Lower lobe of right lung (tissue), 2 donors: ENCODE data around the gene SDR9C7. TPM values are rescaled to one million over a fixed set of nuclear protein-coding genes. Genes with fewer than 3 reads are reported as not detected.
"Not testable (repeated sequence)": the region's sequence is repeated elsewhere in the genome, so short reads cannot be mapped to it uniquely, and the experiment has no call there.

ENCODE experiments used
- ATAC-seq, 2 donors: fragments of 200-7000 bp; cut with Tn5 transposase; one replicate each; pipeline ENCODE4 v1.9.1; 2020 to 2022; ENCODE audit warnings: mild to moderate bottlenecking in 2 of 2, moderate library complexity in 2 of 2
- DNase-seq: peaks from one replicate; pipeline ENCODE4 v3.0.0-alpha.2; 2020
- H3K27ac ChIP-seq: fragments of 200-600 bp; one replicate; pipeline ENCODE4 v1.8.0; 2022
- H3K27me3 ChIP-seq: fragments of 200-600 bp; one replicate; pipeline ENCODE4 v1.8.0; 2022; ENCODE audit warnings: low read depth
- H3K36me3 ChIP-seq: fragments of 200-600 bp; one replicate; pipeline ENCODE4 v1.8.0; 2022; ENCODE audit warnings: mild to moderate bottlenecking
- H3K4me1 ChIP-seq: fragments of 200-600 bp; one replicate; pipeline ENCODE4 v1.8.0; 2022
- H3K4me3 ChIP-seq: fragments of 200-600 bp; one replicate; pipeline ENCODE4 v1.8.0; 2022; ENCODE audit warnings: mild to moderate bottlenecking
- H3K9me3 ChIP-seq: fragments of 200-600 bp; one replicate; pipeline ENCODE4 v1.8.0; 2022
- intact Hi-C: fragments of 100-400 bp; cut with DNase I; formaldehyde crosslinking; loops from one replicate; pipeline ENCODE4 v1.11.0; 2022
- long read RNA-seq: library from polyadenylated mRNA; unstranded; transcript quantifications from one replicate; pipeline ENCODE4 v2.0.0, GENCODE V29; 2021
- total RNA-seq: library from RNA; stranded (reverse); fragmentation: NEBNext Ultra II Directional; extraction: Animal tissue kit (Norgen Biotek cat#: 25700); gene quantifications from one replicate; pipeline ENCODE4 v1.2.1, GENCODE V29; 2021
- TF ChIP-seq, protein P1 (sequence below): fragments of 200-600 bp; IDR thresholded peaks from one replicate; pipeline ENCODE4 v1.8.0; 2022; ENCODE audit warnings: antibody characterized with exemption, mild to moderate bottlenecking
- donor health status: DM: no; HTN: yes; CAD: no; lungs with severe emphysema.

The SDR9C7 gene
- not detected for total RNA-seq
- long read RNA-seq, result 0 reads

DNA sequence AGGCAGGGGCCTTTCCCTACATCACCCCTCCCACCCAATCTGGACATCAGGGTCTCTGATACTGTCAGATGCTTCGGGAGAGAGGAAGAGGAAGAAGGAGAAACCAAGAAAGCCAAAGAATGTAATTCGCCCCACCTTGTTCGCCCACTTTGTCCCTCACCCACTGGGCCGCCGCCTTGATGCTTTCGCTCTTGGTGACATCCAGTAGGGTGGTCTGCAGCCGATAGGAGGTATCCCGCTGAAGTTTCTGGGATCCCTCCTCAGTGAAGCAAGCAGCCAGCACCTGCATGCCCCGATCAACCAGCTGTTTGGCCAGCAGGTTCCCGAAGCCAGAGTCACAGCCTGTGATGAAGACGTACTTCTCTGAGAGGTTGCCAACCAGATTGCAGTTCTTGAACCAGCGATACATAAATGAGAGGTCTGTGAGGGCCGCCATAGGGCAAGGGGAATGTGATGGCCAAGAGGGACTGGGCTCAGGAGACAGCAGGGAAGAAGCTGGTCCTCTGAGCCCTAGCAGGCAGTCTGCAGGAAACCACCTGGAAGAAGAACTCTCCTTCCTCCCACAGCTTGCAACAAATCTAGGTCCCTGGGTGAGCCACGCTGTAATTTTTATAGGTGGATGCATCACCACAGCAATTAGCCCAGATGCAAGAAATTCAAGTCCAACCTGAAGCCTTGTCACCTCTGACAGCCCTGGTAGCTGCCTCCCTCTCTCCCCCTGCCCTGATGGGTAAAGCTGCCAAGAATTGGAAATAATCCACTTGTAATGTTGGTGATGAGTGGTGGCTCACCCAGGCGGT lies at the start of gene SDR9C7:
TSS of gene SDR9C7 (minus strand) at position 583 of the 800 bp plus-strand sequence. CDS start at position 436, 147 bp downstream.
- Histone ChIP-seq H3K4me3 (no peak within 1 kb of the TSS), H3K27me3 (no peaks in the 10 kb centered on the region), H3K4me1 (peaks cover 19% of the 10 kb centered on the region), H3K9me3 (no peaks in the 10 kb centered on the region), H3K27ac (no peak within 1 kb of the TSS), H3K36me3 (no peaks in the 10 kb centered on the region)
- ATAC-seq, result no peak
- intact Hi-C loops, result no loop called here
- no peak for DNase-seq
- TF ChIP-seq, protein P1, sequence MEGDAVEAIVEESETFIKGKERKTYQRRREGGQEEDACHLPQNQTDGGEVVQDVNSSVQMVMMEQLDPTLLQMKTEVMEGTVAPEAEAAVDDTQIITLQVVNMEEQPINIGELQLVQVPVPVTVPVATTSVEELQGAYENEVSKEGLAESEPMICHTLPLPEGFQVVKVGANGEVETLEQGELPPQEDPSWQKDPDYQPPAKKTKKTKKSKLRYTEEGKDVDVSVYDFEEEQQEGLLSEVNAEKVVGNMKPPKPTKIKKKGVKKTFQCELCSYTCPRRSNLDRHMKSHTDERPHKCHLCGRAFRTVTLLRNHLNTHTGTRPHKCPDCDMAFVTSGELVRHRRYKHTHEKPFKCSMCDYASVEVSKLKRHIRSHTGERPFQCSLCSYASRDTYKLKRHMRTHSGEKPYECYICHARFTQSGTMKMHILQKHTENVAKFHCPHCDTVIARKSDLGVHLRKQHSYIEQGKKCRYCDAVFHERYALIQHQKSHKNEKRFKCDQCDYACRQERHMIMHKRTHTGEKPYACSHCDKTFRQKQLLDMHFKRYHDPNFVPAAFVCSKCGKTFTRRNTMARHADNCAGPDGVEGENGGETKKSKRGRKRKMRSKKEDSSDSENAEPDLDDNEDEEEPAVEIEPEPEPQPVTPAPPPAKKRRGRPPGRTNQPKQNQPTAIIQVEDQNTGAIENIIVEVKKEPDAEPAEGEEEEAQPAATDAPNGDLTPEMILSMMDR, result no peak

DNA sequence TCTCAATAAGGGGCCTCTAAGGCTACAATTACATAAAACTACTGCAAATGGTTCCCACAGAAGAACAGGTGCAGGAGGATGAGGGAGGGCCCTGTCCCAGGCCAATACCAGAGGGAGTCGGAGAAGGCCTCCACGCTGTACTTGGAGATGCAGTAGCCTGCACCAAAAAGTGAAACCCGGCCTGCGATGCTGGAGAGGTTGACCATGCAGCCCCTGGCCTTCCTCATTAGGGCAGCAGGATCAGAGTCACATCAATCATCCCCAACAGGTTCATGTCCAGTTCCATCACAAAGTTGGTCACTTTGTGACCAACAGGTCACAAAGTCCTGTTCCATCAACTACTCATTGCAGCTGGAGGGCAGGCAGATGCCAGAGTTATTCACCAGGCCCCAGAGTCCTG lies 49.2 kb upstream of the SDR9C7 start:
- intact Hi-C loops, result no loop called here
- no peak for ATAC-seq
- Histone ChIP-seq H3K27me3 (no peaks in the 10 kb centered on the region), H3K4me1 (peaks cover 18% of the 10 kb centered on the region), H3K9me3 (no peaks in the 10 kb centered on the region), H3K4me3 (no peak overlapping the region), H3K36me3 (no peaks in the 10 kb centered on the region), H3K27ac (no peak overlapping the region)
- TF ChIP-seq, protein P1, result no peak
- no peak for DNase-seq

DNA sequence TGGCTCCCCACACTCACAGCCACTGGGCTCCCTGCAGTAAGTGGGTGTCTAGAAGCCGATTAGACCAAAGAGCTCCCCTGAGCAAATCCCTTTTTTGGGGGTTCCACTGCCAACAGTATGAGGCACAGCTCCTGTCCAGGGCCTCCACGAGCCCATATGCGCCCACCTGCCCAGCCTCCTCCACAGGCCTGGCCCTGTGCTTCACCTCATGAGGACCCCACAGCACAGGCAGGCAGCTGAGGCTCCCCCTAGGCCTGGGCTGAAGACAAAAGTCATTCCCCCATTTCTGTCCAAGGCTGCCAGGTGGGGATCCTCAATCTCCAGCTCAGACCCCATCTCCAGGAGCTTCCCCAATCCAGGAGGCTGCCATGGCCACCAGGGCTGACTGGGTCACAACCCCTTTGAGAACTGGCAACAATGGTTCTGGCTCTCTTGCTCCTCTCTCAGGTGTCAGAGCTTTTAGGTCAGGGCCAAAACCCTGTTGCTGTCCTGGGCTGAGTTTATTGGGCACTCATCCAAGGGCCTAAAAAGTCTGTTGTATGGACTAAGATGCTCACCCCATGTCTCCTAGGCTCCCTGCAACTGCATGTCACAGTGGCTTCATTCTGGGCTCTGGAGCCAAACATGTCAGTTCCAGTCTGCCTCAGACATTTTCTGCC lies 48.5 kb upstream of the SDR9C7 start:
- H3K4me3 ChIP-seq, intact Hi-C loops, H3K27ac ChIP-seq, ATAC-seq, DNase-seq, H3K9me3 ChIP-seq, H3K36me3 ChIP-seq, H3K27me3 ChIP-seq: not testable (repeated sequence)
- peaks cover 11% of the 10 kb centered on the region for H3K4me1 ChIP-seq

DNA sequence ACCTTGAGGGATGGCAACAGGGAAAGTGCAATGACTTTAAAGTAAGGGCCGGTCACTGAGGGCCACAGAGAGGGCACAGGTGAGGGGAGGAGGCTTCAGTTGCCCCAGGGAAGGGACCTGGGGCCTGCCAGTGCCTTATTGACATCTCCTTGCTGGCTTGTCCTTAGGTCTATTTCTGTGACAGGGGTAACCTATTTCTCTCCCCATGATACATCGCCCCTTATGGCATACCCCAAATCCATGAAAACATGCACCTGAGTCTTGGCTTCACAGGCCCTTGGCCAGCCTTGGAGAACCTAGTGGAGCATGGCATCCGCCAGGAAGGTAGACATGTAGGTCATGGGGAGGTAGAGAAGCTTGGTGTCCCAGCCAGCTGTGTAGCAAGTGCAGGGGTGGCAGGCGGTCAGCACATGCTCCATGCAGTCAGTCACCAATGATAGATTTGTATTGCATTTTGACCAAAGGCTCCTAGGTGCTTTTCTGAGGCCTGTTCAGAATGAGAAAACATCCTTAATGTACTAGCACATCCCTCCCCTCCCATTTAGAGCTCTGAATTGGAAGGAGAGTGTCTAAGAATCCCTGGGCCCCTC lies 46.8 kb upstream of the SDR9C7 start:
- no peaks in the 10 kb centered on the region for H3K9me3 ChIP-seq
- no peak overlapping the region for H3K4me3 ChIP-seq
- TF ChIP-seq, protein P1, result no peak
- H3K27ac ChIP-seq, result no peak overlapping the region
- no peaks in the 10 kb centered on the region for H3K4me1 ChIP-seq
- ATAC-seq (no peak), DNase-seq (no peak)
- no peaks in the 10 kb centered on the region for H3K36me3 ChIP-seq
- H3K27me3 ChIP-seq, result no peaks in the 10 kb centered on the region
- intact Hi-C loops, result no loop called here

DNA sequence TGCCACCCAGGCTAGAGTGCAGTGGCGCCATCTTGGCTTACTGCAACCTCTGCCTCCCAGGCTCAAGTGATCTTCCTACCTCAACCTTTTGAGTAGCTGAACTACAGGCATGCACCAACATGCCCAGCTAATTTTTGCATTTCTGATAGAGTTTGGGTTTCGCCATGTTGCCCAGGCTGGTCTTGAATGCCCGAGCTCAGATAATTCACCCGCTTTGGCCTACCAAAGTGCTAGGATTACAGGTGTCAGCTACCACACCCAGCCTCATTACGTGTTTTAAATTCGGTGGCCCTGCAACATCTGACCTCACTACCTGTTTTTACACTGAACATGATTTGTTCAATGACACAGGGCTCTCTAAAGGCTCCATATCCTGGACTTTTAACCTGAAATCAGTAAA lies 46.1 kb upstream of the SDR9C7 start:
- Histone ChIP-seq H3K27ac (no peak overlapping the region), H3K9me3 (no peaks in the 10 kb centered on the region), H3K27me3 (no peaks in the 10 kb centered on the region), H3K4me1 (no peaks in the 10 kb centered on the region), H3K4me3 (no peak overlapping the region), H3K36me3 (no peaks in the 10 kb centered on the region)
- ATAC-seq, result no peak
- no peak for DNase-seq
- TF ChIP-seq, protein P1, result no peak
- intact Hi-C loops, result no loop called here

DNA sequence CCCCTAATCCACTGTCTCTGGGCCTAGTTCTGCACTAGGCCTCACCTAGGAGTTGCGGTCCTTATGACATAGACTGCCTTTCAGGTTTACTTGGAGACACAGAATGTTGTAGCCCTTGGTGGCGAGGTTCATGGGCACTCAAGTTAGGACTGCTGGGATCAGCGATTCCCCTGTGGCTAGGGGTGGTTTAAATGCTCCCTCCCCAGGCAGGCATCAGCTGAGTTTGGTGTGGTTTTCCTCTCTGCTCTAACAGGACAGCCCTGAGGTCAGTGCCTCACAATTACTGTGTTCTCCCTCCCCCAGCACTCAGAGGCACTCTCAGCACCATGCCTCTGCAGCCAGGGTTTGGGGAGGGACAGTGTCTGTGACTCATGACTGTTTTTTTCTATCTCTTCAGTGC lies 45.4 kb upstream of the SDR9C7 start:
- Histone ChIP-seq H3K27ac (no peak overlapping the region), H3K4me3 (no peak overlapping the region), H3K36me3 (no peaks in the 10 kb centered on the region), H3K9me3 (no peaks in the 10 kb centered on the region), H3K27me3 (no peaks in the 10 kb centered on the region), H3K4me1 (no peaks in the 10 kb centered on the region)
- ATAC-seq, result no peak
- no peak for DNase-seq
- TF ChIP-seq, protein P1, result no peak
- intact Hi-C loops, result no loop called here
